Loucy (cell line): ENCODE results near the gene GIPC3.

Source experiments
- H2AFZ ChIP-seq: fragments of 200-600 bp; sonication (generic); 2 replicates; pipeline ENCODE4 v1.6.0; 2016; ENCODE audit warnings: antibody characterized with exemption, mild to moderate bottlenecking, low read length, moderate library complexity
- H3F3A ChIP-seq: fragments of 200-600 bp; 2 replicates; pipeline ENCODE4 v1.6.0; 2016; ENCODE audit warnings: antibody characterized with exemption, low read depth, mild to moderate bottlenecking
- H3K27me3 ChIP-seq: fragments of 200-600 bp; sonication (generic); 2 replicates; pipeline ENCODE4 v1.6.1; 2014; ENCODE audit warnings: low read length, mild to moderate bottlenecking; ENCODE audit not compliant: insufficient read depth, poor library complexity, severe bottlenecking
- H3K36me3 ChIP-seq: fragments of 200-600 bp; sonication (generic); 2 replicates; pipeline ENCODE4 v1.6.1; 2016; ENCODE audit warnings: low read length; ENCODE audit not compliant: insufficient read depth
- H3K4me1 ChIP-seq: fragments of 200-600 bp; sonication (generic); 2 replicates; pipeline ENCODE4 v1.5.1; 2014; ENCODE audit warnings: low read length, mild to moderate bottlenecking; ENCODE audit not compliant: insufficient read depth, poor library complexity, severe bottlenecking
- H3K4me2 ChIP-seq: fragments of 200-600 bp; sonication (generic); 2 replicates; pipeline ENCODE4 v1.6.0; 2014; ENCODE audit warnings: antibody characterized with exemption, low read length, low read depth, mild to moderate bottlenecking; ENCODE audit not compliant: poor library complexity, severe bottlenecking
- H3K4me3 ChIP-seq: fragments of 200-600 bp; sonication (generic); 2 replicates; pipeline ENCODE4 v1.5.1; 2014; ENCODE audit warnings: low read length, mild to moderate bottlenecking, mixed read lengths; ENCODE audit not compliant: poor library complexity, severe bottlenecking
- H3K79me2 ChIP-seq: fragments of 200-600 bp; sonication (generic); 2 replicates; pipeline ENCODE4 v1.6.1; 2014; ENCODE audit warnings: low read length; ENCODE audit not compliant: insufficient read depth
- H3K9ac ChIP-seq: fragments of 200-600 bp; sonication (generic); 2 replicates; pipeline ENCODE4 v1.6.0; 2014; ENCODE audit warnings: mild to moderate bottlenecking, low read depth, low read length, moderate library complexity; ENCODE audit not compliant: poor library complexity, severe bottlenecking
- H3K9me2 ChIP-seq: fragments of 200-600 bp; sonication (generic); replicated peaks from 2 replicates; pipeline ENCODE4 v1.6.1; 2016; ENCODE audit warnings: low read depth, low read length, mixed read lengths
- H3K9me3 ChIP-seq: fragments of 200-600 bp; sonication (generic); 2 replicates; pipeline ENCODE4 v1.6.1; 2014; ENCODE audit warnings: mild to moderate bottlenecking, antibody characterized with exemption, low read length, low read depth; ENCODE audit not compliant: insufficient read depth
- H4K20me1 ChIP-seq: fragments of 200-600 bp; sonication (generic); 2 replicates; pipeline ENCODE4 v1.6.0; 2014; ENCODE audit warnings: antibody characterized with exemption, low read length, mild to moderate bottlenecking; ENCODE audit not compliant: insufficient read depth, poor library complexity, severe bottlenecking
- CTCF ChIP-seq: fragments of 200-600 bp; sonication (generic); conservative IDR thresholded peaks from 2 replicates; pipeline ENCODE4 v1.5.1; 2014; ENCODE audit warnings: mild to moderate bottlenecking, antibody characterized with exemption, low read length
- EZH2phosphoT487 ChIP-seq: fragments of 200-600 bp; IDR thresholded peaks from 2 replicates; pipeline ENCODE4 v1.6.1; 2018; ENCODE audit warnings: antibody characterized with exemption, mild to moderate bottlenecking, moderate library complexity, borderline replicate concordance

Gene GIPC3

GRCh38 chr19:3545669-3546034, 39.6 kb upstream of the GIPC3 start:
- Histone ChIP-seq H3K79me2 (no peaks in the 10 kb centered on the region), H3F3A (no peaks in the 10 kb centered on the region), H3K36me3 (peaks cover 3% of the 10 kb centered on the region; the same call in 1 of the 2 replicates), H3K9ac (no peak overlapping the region), H3K4me2 (no peak overlapping the region), H4K20me1 (no peaks in the 10 kb centered on the region), H2AFZ (no peak overlapping the region), H3K4me1 (no peaks in the 10 kb centered on the region), H3K4me3 (no peak overlapping the region), H3K27me3 (no peaks in the 10 kb centered on the region), H3K9me2 (no peaks in the 10 kb centered on the region), H3K9me3 (no peaks in the 10 kb centered on the region)
- TF ChIP-seq CTCF (no peak), EZH2phosphoT487 (no peak)

DNA sequence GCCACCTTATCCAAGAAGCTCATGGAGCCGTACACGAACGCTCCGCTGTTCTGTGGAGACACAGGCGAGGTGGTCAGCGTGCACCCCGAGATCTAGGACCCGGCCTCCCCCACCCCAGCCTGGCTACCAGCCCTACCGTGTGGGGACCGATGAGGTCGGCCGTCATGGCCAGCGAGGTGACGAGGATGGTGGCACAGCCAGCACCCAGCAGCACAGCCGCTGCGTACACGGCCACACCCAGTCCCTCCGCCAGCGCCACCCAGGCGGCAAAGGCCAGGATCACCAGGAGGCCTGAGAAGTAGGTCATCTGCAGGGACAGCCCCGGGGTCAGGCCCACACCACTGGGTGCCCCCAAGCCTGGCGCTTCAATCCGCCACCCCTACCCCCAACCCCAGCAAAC, 39.2 kb upstream of the GIPC3 start:
- Histone ChIP-seq H3K36me3 (peaks cover 3% of the 10 kb centered on the region; the same call in 1 of the 2 replicates), H3K4me3 (no peak overlapping the region), H3K9me3 (no peaks in the 10 kb centered on the region), H3K9me2 (no peaks in the 10 kb centered on the region), H3F3A (no peaks in the 10 kb centered on the region), H3K79me2 (no peaks in the 10 kb centered on the region), H3K9ac (no peak overlapping the region), H2AFZ (no peak overlapping the region), H4K20me1 (no peaks in the 10 kb centered on the region), H3K4me2 (no peak overlapping the region), H3K27me3 (no peaks in the 10 kb centered on the region), H3K4me1 (no peaks in the 10 kb centered on the region)
- no peak for TF ChIP-seq CTCF
- no peak for TF ChIP-seq EZH2phosphoT487

GRCh38 chr19:3547301-3547731, 38.0 kb upstream of the GIPC3 start:
- H3K4me1 ChIP-seq: no peaks in the 10 kb centered on the region
- no peak overlapping the region for H2AFZ ChIP-seq
- TF ChIP-seq CTCF: peak; percentile 55
- TF ChIP-seq EZH2phosphoT487: no peak
- H4K20me1 ChIP-seq: no peaks in the 10 kb centered on the region
- no peaks in the 10 kb centered on the region for H3K27me3 ChIP-seq
- H3K36me3 ChIP-seq: peaks cover 3% of the 10 kb centered on the region; the same call in 1 of the 2 replicates
- no peak overlapping the region for H3K4me2 ChIP-seq
- no peaks in the 10 kb centered on the region for H3K9me2 ChIP-seq
- no peak overlapping the region for H3K4me3 ChIP-seq
- no peak overlapping the region for H3K9ac ChIP-seq
- H3K79me2 ChIP-seq: no peaks in the 10 kb centered on the region
- H3F3A ChIP-seq: no peaks in the 10 kb centered on the region
- no peaks in the 10 kb centered on the region for H3K9me3 ChIP-seq
